ENCODE measurements around the gene PIGU.

DNA sequence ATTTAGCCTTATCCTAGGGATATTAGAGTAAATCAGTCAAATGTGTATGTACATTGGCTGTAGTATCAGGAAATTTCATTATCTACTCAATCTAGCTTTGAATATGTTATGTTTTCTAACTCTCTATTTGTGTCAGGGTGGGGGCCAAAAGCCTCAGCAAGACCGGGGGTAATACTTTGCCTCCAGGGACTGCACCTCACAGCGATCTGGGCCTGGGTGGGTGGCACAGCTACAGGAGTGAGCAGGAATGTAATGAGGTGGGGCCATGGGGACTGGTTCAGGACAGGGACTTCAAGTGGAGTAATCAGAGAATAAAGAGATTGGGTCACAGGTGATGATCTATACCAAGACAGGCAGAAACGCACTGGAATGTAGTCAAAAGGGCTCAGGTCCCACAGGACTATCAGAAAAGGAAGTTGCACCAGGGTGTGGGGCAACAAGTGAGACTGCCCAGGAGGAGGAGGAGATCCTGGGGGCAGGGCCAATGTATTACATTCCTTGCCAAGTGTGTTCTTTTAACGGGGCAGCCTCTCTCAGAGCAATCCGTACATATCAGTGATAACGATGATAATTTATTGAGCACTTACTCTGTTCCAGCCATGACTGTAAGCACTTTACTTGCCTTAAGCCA is 54.0 kb downstream of the PIGU start:
- TF ChIP-seq, protein P1, sequence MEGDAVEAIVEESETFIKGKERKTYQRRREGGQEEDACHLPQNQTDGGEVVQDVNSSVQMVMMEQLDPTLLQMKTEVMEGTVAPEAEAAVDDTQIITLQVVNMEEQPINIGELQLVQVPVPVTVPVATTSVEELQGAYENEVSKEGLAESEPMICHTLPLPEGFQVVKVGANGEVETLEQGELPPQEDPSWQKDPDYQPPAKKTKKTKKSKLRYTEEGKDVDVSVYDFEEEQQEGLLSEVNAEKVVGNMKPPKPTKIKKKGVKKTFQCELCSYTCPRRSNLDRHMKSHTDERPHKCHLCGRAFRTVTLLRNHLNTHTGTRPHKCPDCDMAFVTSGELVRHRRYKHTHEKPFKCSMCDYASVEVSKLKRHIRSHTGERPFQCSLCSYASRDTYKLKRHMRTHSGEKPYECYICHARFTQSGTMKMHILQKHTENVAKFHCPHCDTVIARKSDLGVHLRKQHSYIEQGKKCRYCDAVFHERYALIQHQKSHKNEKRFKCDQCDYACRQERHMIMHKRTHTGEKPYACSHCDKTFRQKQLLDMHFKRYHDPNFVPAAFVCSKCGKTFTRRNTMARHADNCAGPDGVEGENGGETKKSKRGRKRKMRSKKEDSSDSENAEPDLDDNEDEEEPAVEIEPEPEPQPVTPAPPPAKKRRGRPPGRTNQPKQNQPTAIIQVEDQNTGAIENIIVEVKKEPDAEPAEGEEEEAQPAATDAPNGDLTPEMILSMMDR (IDR thresholded peaks at IDR 0.05; ENCODE audit: insufficient read depth, low read length) = no peak
- TF ChIP-seq, protein P2, sequence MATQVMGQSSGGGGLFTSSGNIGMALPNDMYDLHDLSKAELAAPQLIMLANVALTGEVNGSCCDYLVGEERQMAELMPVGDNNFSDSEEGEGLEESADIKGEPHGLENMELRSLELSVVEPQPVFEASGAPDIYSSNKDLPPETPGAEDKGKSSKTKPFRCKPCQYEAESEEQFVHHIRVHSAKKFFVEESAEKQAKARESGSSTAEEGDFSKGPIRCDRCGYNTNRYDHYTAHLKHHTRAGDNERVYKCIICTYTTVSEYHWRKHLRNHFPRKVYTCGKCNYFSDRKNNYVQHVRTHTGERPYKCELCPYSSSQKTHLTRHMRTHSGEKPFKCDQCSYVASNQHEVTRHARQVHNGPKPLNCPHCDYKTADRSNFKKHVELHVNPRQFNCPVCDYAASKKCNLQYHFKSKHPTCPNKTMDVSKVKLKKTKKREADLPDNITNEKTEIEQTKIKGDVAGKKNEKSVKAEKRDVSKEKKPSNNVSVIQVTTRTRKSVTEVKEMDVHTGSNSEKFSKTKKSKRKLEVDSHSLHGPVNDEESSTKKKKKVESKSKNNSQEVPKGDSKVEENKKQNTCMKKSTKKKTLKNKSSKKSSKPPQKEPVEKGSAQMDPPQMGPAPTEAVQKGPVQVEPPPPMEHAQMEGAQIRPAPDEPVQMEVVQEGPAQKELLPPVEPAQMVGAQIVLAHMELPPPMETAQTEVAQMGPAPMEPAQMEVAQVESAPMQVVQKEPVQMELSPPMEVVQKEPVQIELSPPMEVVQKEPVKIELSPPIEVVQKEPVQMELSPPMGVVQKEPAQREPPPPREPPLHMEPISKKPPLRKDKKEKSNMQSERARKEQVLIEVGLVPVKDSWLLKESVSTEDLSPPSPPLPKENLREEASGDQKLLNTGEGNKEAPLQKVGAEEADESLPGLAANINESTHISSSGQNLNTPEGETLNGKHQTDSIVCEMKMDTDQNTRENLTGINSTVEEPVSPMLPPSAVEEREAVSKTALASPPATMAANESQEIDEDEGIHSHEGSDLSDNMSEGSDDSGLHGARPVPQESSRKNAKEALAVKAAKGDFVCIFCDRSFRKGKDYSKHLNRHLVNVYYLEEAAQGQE (IDR thresholded peaks at IDR 0.05; ENCODE audit: insufficient replicate concordance, low read depth) = no peak

All from HL-60 (cell line).